ENCODE data around the gene ZDHHC20.

Gene ZDHHC20, protein sequence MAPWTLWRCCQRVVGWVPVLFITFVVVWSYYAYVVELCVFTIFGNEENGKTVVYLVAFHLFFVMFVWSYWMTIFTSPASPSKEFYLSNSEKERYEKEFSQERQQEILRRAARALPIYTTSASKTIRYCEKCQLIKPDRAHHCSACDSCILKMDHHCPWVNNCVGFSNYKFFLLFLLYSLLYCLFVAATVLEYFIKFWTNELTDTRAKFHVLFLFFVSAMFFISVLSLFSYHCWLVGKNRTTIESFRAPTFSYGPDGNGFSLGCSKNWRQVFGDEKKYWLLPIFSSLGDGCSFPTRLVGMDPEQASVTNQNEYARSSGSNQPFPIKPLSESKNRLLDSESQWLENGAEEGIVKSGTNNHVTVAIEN
- total RNA-seq, result 116 to 191 (median 118) reads per million in 3 donors

DNA sequence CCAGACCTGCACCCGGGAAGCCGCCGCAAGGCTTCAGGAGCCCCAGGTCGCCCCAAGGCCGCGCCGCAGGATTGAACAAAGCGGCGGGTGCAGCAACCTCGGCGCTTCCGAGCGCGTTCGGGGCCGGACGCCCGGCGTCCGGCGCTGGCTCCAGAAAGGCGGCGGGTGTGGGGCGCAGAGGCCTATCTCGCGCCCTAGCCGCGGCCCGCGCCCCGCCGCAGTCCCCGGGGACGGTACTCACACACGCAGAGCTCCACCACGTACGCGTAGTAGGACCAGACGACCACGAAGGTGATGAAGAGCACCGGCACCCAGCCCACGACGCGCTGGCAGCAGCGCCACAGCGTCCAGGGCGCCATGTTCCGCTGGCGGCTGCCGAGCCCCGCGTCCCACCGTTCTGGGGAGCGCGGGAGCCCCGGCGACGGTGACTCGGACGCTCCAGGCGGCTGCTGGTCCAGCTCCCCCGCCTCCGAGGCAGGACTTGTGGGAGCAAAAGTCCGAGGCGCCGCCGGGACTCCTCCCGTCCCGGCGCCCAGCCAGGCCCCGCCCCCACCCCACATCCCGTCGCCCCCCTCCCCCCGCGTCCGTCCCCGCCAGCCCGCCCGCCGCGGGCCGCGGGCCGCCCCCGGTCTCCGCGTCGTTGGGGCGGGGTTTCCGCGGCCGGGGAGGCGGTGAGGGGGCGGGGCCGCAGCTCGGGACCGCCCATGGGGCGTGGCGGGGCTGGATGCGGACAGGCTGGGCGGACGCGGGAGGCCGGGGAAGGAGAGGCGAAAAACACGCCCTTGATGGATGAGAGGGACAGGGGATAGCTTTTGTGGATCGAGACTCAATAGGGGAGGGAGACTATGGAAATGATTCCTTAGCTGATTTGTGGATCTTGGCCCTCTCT lies at the start of gene ZDHHC20:
ZDHHC20 (minus strand) TSS at position 491 of the 889 bp plus-strand sequence; CDS start at position 359, 132 bp downstream.
- Histone ChIP-seq H3K36me3 (ENCODE audit: control insufficient read depth, insufficient read depth, low read length) (no peaks in the 10 kb centered on the region), H3K27me3 (replicated peaks; ENCODE audit: control insufficient read depth, insufficient read depth, low read length, poor library complexity, severe bottlenecking) (no peaks in the 10 kb centered on the region), H3K4me3 (ENCODE audit: insufficient read depth, low read depth, low read length, poor library complexity, severe bottlenecking) (peak within 1 kb of the TSS; percentile 99), H3K4me1 (ENCODE audit: control insufficient read depth, insufficient read depth, low read length, poor library complexity, severe bottlenecking) (no peaks in the 10 kb centered on the region), H3K9me3 (ENCODE audit: control insufficient read depth, low read length) (no peaks in the 10 kb centered on the region), H3K27ac (ENCODE audit: insufficient read depth, low read length, poor library complexity, severe bottlenecking) (peak within 1 kb of the TSS; percentile 87)
- peak; percentile 82 to 86 (median 84) for DNase-seq

GRCh38 chr13:21504379-21504778 lies 45.3 kb upstream of the ZDHHC20 start:
- Histone ChIP-seq H3K4me3 (ENCODE audit: insufficient read depth, low read depth, low read length, poor library complexity, severe bottlenecking) (no peak overlapping the region), H3K4me1 (ENCODE audit: control insufficient read depth, insufficient read depth, low read length, poor library complexity, severe bottlenecking) (no peaks in the 10 kb centered on the region), H3K9me3 (ENCODE audit: control insufficient read depth, low read length) (no peaks in the 10 kb centered on the region), H3K27ac (ENCODE audit: insufficient read depth, low read length, poor library complexity, severe bottlenecking) (no peak overlapping the region), H3K27me3 (replicated peaks; ENCODE audit: control insufficient read depth, insufficient read depth, low read length, poor library complexity, severe bottlenecking) (no peaks in the 10 kb centered on the region), H3K36me3 (ENCODE audit: control insufficient read depth, insufficient read depth, low read length) (peaks cover 18% of the 10 kb centered on the region)
- DNase-seq, result no peak

GRCh38 chr13:21501686-21502085 lies 42.6 kb upstream of the ZDHHC20 start:
- H3K36me3 ChIP-seq (ENCODE audit: control insufficient read depth, insufficient read depth, low read length), result peaks cover 9% of the 10 kb centered on the region

GRCh38 chr13:21486322-21486721 lies 27.2 kb upstream of the ZDHHC20 start:
- Histone ChIP-seq H3K36me3 (ENCODE audit: control insufficient read depth, insufficient read depth, low read length) (peaks cover 6% of the 10 kb centered on the region), H3K27me3 (replicated peaks; ENCODE audit: control insufficient read depth, insufficient read depth, low read length, poor library complexity, severe bottlenecking) (no peaks in the 10 kb centered on the region), H3K9me3 (ENCODE audit: control insufficient read depth, low read length) (peaks cover 13% of the 10 kb centered on the region), H3K4me1 (ENCODE audit: control insufficient read depth, insufficient read depth, low read length, poor library complexity, severe bottlenecking) (no peaks in the 10 kb centered on the region), H3K4me3 (ENCODE audit: insufficient read depth, low read depth, low read length, poor library complexity, severe bottlenecking) (no peak overlapping the region), H3K27ac (ENCODE audit: insufficient read depth, low read length, poor library complexity, severe bottlenecking) (no peak overlapping the region)
- DNase-seq, result no peak

More at GRCh38 chr13:21501686-21502085, 42.6 kb upstream of the ZDHHC20 start:
- H3K4me3 ChIP-seq (ENCODE audit: insufficient read depth, low read depth, low read length, poor library complexity, severe bottlenecking), result no peak overlapping the region
- H3K4me1 ChIP-seq (ENCODE audit: control insufficient read depth, insufficient read depth, low read length, poor library complexity, severe bottlenecking), result no peaks in the 10 kb centered on the region
- no peak for DNase-seq
- H3K27ac ChIP-seq (ENCODE audit: insufficient read depth, low read length, poor library complexity, severe bottlenecking), result no peak overlapping the region
- no peaks in the 10 kb centered on the region for H3K27me3 ChIP-seq (replicated peaks; ENCODE audit: control insufficient read depth, insufficient read depth, low read length, poor library complexity, severe bottlenecking)
- no peaks in the 10 kb centered on the region for H3K9me3 ChIP-seq (ENCODE audit: control insufficient read depth, low read length)

- DNase-seq, result no peak
- peaks cover 13% of the 10 kb centered on the region for H3K9me3 ChIP-seq (ENCODE audit: control insufficient read depth, low read length)
- no peaks in the 10 kb centered on the region for H3K36me3 ChIP-seq (ENCODE audit: control insufficient read depth, insufficient read depth, low read length)
- no peaks in the 10 kb centered on the region for H3K27me3 ChIP-seq (replicated peaks; ENCODE audit: control insufficient read depth, insufficient read depth, low read length, poor library complexity, severe bottlenecking)
- H3K4me3 ChIP-seq (ENCODE audit: insufficient read depth, low read depth, low read length, poor library complexity, severe bottlenecking), result no peak overlapping the region
- H3K27ac ChIP-seq (ENCODE audit: insufficient read depth, low read length, poor library complexity, severe bottlenecking), result no peak overlapping the region
- H3K4me1 ChIP-seq (ENCODE audit: control insufficient read depth, insufficient read depth, low read length, poor library complexity, severe bottlenecking), result no peaks in the 10 kb centered on the region
These were observed 24.6 kb upstream of the ZDHHC20 start for GRCh38 chr13:21483748-21484147.

DNA sequence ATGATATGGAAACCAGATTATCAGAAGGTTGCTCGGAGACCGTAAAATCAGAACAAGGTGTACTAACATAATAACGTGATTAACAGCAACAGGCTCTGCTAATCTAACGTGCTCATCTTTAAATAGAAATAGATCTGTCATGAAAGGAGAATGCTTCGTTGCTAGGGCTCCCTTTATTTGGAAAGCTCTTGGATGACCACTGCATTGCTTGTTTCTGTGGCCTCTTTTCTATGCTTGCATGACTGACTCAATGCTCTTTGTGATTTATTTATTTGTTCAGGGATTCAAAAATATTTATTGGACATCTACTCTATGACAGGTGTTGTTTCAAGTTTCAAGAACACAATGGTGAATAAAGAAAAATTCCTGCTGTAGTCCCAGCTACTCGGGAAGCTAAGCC lies 22.3 kb upstream of the ZDHHC20 start:
- Histone ChIP-seq H3K4me1 (ENCODE audit: control insufficient read depth, insufficient read depth, low read length, poor library complexity, severe bottlenecking) (peaks cover 8% of the 10 kb centered on the region), H3K4me3 (ENCODE audit: insufficient read depth, low read depth, low read length, poor library complexity, severe bottlenecking) (no peak overlapping the region), H3K36me3 (ENCODE audit: control insufficient read depth, insufficient read depth, low read length) (no peaks in the 10 kb centered on the region), H3K27ac (ENCODE audit: insufficient read depth, low read length, poor library complexity, severe bottlenecking) (no peak overlapping the region), H3K9me3 (ENCODE audit: control insufficient read depth, low read length) (peaks cover 4% of the 10 kb centered on the region), H3K27me3 (replicated peaks; ENCODE audit: control insufficient read depth, insufficient read depth, low read length, poor library complexity, severe bottlenecking) (no peaks in the 10 kb centered on the region)
- DNase-seq, result no peak

DNA sequence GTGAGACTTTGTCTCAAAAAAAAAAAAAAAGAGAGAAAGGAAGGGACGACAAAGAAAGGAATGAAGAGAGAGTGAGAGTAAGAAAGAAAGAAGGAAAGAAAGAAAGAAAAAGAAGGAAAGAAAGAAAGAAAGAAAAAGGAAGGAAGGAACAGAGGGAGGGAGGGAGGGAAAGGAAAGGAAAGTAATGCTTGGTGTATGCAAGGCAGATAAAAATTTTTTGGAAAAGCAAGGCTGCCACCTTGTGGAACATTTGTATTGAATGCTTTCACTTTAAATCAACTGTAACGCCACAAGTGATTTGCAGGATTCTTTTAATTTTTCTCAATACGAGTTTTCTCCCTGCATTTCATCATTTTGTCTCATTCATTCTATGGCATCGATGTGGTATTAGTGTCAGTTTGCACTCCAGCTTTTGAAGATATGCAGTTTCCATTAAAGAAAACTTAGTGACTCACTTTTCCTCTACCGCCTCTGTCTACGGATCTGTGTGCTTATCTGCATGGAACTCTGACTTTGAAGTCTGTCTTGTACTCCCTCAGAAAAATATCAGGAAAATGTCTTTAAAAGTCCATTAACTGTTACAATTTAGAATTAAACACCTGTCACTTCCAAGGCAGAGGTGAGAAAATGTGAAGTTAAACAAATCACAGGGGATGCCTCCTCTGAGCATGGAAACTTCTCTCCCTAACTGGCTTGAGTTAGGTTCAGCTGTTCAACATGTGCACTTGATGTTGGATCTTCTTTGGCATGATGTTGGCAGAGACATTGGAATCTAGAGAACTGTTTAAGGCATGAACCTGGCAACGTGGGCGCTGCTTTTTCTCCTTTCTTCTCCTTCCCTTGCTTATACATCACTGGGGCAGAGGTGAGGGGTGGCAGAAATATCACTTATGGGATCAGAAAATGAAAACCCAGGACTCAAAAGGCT lies 20.0 kb upstream of the ZDHHC20 start:
- H3K36me3 ChIP-seq (ENCODE audit: control insufficient read depth, insufficient read depth, low read length), result no peaks in the 10 kb centered on the region
- H3K27me3 ChIP-seq (replicated peaks; ENCODE audit: control insufficient read depth, insufficient read depth, low read length, poor library complexity, severe bottlenecking), result no peaks in the 10 kb centered on the region
- no peak overlapping the region for H3K27ac ChIP-seq (ENCODE audit: insufficient read depth, low read length, poor library complexity, severe bottlenecking)
- peaks cover 8% of the 10 kb centered on the region for H3K4me1 ChIP-seq (ENCODE audit: control insufficient read depth, insufficient read depth, low read length, poor library complexity, severe bottlenecking)
- H3K9me3 ChIP-seq (ENCODE audit: control insufficient read depth, low read length), result no peaks in the 10 kb centered on the region
- no peak overlapping the region for H3K4me3 ChIP-seq (ENCODE audit: insufficient read depth, low read depth, low read length, poor library complexity, severe bottlenecking)
- peak in 1 of 3 donors; percentile 45 for DNase-seq

GRCh38 chr13:21476893-21477472 lies 17.9 kb upstream of the ZDHHC20 start:
- Histone ChIP-seq H3K27ac (ENCODE audit: insufficient read depth, low read length, poor library complexity, severe bottlenecking) (no peak overlapping the region), H3K27me3 (replicated peaks; ENCODE audit: control insufficient read depth, insufficient read depth, low read length, poor library complexity, severe bottlenecking) (no peaks in the 10 kb centered on the region), H3K36me3 (ENCODE audit: control insufficient read depth, insufficient read depth, low read length) (no peaks in the 10 kb centered on the region), H3K4me3 (ENCODE audit: insufficient read depth, low read depth, low read length, poor library complexity, severe bottlenecking) (peak overlapping the region; percentile 3), H3K9me3 (ENCODE audit: control insufficient read depth, low read length) (no peaks in the 10 kb centered on the region), H3K4me1 (ENCODE audit: control insufficient read depth, insufficient read depth, low read length, poor library complexity, severe bottlenecking) (peaks cover 8% of the 10 kb centered on the region)
- DNase-seq, result peak; percentile 53 to 71 (median 63)

GRCh38 chr13:21475115-21475514 lies 16.0 kb upstream of the ZDHHC20 start:
- no peak for DNase-seq
- peaks cover 8% of the 10 kb centered on the region for H3K4me1 ChIP-seq (ENCODE audit: control insufficient read depth, insufficient read depth, low read length, poor library complexity, severe bottlenecking)
- no peaks in the 10 kb centered on the region for H3K36me3 ChIP-seq (ENCODE audit: control insufficient read depth, insufficient read depth, low read length)
- H3K27ac ChIP-seq (ENCODE audit: insufficient read depth, low read length, poor library complexity, severe bottlenecking), result no peak overlapping the region
- no peaks in the 10 kb centered on the region for H3K27me3 ChIP-seq (replicated peaks; ENCODE audit: control insufficient read depth, insufficient read depth, low read length, poor library complexity, severe bottlenecking)
- no peaks in the 10 kb centered on the region for H3K9me3 ChIP-seq (ENCODE audit: control insufficient read depth, low read length)
- no peak overlapping the region for H3K4me3 ChIP-seq (ENCODE audit: insufficient read depth, low read depth, low read length, poor library complexity, severe bottlenecking)

All from effector memory CD4-positive, alpha-beta T cell (primary cell).